GM18505 (cell line): ENCODE results near the gene ACVR1C.
A peak's percentile ranks its signal among the peaks of the same experiment; 100 is the strongest.

Source experiments
- ATAC-seq: cut with Tn5 transposase; IDR thresholded peaks from one replicate; pipeline ENCODE4 v1.9.1; 2021; ENCODE audit not compliant: unreplicated experiment
- POLR2A ChIP-seq: IDR thresholded peaks from 4 replicates; pipeline ENCODE4 v1.6.1; 2011; ENCODE audit warnings: borderline replicate concordance; ENCODE audit not compliant: insufficient read depth, insufficient read length; ENCODE audit errors: extremely low read depth

The ACVR1C gene

GRCh38 chr2:157628477-157629415 lies at the start of gene ACVR1C:
TSS of gene ACVR1C (minus strand) at chr2:157628864. CDS start at chr2:157628644, 220 bp downstream.
- no peak for TF ChIP-seq POLR2A
- peak; percentile 92 for ATAC-seq

- ATAC-seq, result no peak
- TF ChIP-seq POLR2A, result no peak
Observed at GRCh38 chr2:157677941-157678340, 49.3 kb upstream of the ACVR1C start.

- ATAC-seq, result no peak
- TF ChIP-seq POLR2A, result no peak
Observed at GRCh38 chr2:157672129-157672528, 43.5 kb upstream of the ACVR1C start.

- TF ChIP-seq POLR2A, result no peak
- ATAC-seq, result no peak
Observed at GRCh38 chr2:157662401-157662800, 33.7 kb upstream of the ACVR1C start.

- no peak for TF ChIP-seq POLR2A
- ATAC-seq, result no peak
Observed at GRCh38 chr2:157661776-157662175, 33.1 kb upstream of the ACVR1C start.

GRCh38 chr2:157657858-157658257 lies 29.2 kb upstream of the ACVR1C start:
- TF ChIP-seq POLR2A, result no peak
- ATAC-seq, result no peak

GRCh38 chr2:157657101-157657500 lies 28.4 kb upstream of the ACVR1C start:
- ATAC-seq, result no peak
- TF ChIP-seq POLR2A, result no peak

- no peak for ATAC-seq
- TF ChIP-seq POLR2A, result no peak
Observed at GRCh38 chr2:157644776-157645175, 16.1 kb upstream of the ACVR1C start.

- no peak for TF ChIP-seq POLR2A
- no peak for ATAC-seq
Observed at GRCh38 chr2:157631861-157632260, 3.2 kb upstream of the ACVR1C start.

GRCh38 chr2:157627594-157628476 lies 829 bp downstream of the ACVR1C start:
- no peak for TF ChIP-seq POLR2A
- peak; percentile 5 for ATAC-seq

GRCh38 chr2:157625296-157625695 lies 3.4 kb downstream of the ACVR1C start:
- ATAC-seq, result no peak
- no peak for TF ChIP-seq POLR2A

GRCh38 chr2:157620956-157621355 lies 7.7 kb downstream of the ACVR1C start:
- TF ChIP-seq POLR2A, result no peak

GRCh38 chr2:157611726-157612125 lies 16.9 kb downstream of the ACVR1C start:
- ATAC-seq, result no peak
- TF ChIP-seq POLR2A, result no peak

More at GRCh38 chr2:157620956-157621355, 7.7 kb downstream of the ACVR1C start:
- ATAC-seq, result no peak
